Amniotic epithelial cell (primary cell): Measurements from ENCODE around the gene WDR18.

ENCODE experiments used
- DNase-seq: peaks from one replicate; pipeline ENCODE4 v3.0.0-alpha.2; 2010; ENCODE audit warnings: low read depth

WDR18 gene

GRCh38 chr19:991932-992669 lies 8.0 kb downstream of the WDR18 start:
- DNase-seq = no peak

GRCh38 chr19:992670-993055 lies 8.5 kb downstream of the WDR18 start:
- no peak for DNase-seq

GRCh38 chr19:993361-993830 lies 9.3 kb downstream of the WDR18 start:
- DNase-seq = no peak

GRCh38 chr19:993831-994393 lies 9.8 kb downstream of the WDR18 start:
- DNase-seq = no peak

- DNase-seq = no peak
These were observed 10.4 kb downstream of the WDR18 start for GRCh38 chr19:994516-994915.

- no peak for DNase-seq
These were observed 11.1 kb downstream of the WDR18 start for GRCh38 chr19:995051-995827.

GRCh38 chr19:996051-996838 lies 12.1 kb downstream of the WDR18 start:
- DNase-seq = no peak

GRCh38 chr19:998064-998463 lies 13.9 kb downstream of the WDR18 start:
- DNase-seq = no peak

GRCh38 chr19:999379-999719 lies 15.2 kb downstream of the WDR18 start:
- DNase-seq = no peak

GRCh38 chr19:1000095-1000494 lies 15.9 kb downstream of the WDR18 start, which contains the start of gene GRIN3B:
GRIN3B (plus strand) TSS chr19:1000419; CDS start chr19:1000438, 19 bp downstream.
- DNase-seq = peak; percentile 21

- no peak for DNase-seq
These were observed 16.7 kb downstream of the WDR18 start for GRCh38 chr19:1000591-1001537.

- no peak for DNase-seq
These were observed 17.5 kb downstream of the WDR18 start for GRCh38 chr19:1001538-1002166.

GRCh38 chr19:1002600-1002999 lies 18.5 kb downstream of the WDR18 start:
- DNase-seq = no peak

GRCh38 chr19:1003283-1003682 lies 19.1 kb downstream of the WDR18 start:
- no peak for DNase-seq

GRCh38 chr19:1004204-1004802 lies 20.2 kb downstream of the WDR18 start:
- DNase-seq = no peak

GRCh38 chr19:1004803-1005664 lies 20.9 kb downstream of the WDR18 start:
- DNase-seq = no peak

GRCh38 chr19:1006711-1007398 lies 22.7 kb downstream of the WDR18 start:
- DNase-seq = no peak

GRCh38 chr19:1007399-1008251 lies 23.5 kb downstream of the WDR18 start:
- no peak for DNase-seq
